Calu3 (cell line): ENCODE results near the gene EXOC6B. TPM values are rescaled to one million over a fixed set of nuclear protein-coding genes. Genes with fewer than 3 reads are reported as not detected.

Experiments
- BruUV-seq: library from RNA; stranded (reverse); fragments of 400-500 nt; replicated peaks from 2 replicates; lab custom pipeline; 2021; lab: Mats Ljungman, UMichigan
- CTCF ChIA-PET: fragments of 300-600 bp; sonication (Branson Sonifier 250); formaldehyde crosslinking; loops from one replicate; lab custom pipeline; 2022; ENCODE audit warnings: antibody characterized with exemption; lab: Charles Lee
- DNase-seq: peaks from one replicate; pipeline ENCODE4 v3.0.0; 2022
- H3K27ac Mint-ChIP-seq: one replicate; pipeline ENCODE4 v1.8.0; 2022; ENCODE audit warnings: mixed read lengths; ENCODE audit not compliant: unreplicated experiment
- H3K27me3 Mint-ChIP-seq: one replicate; pipeline ENCODE4 v1.8.0; 2022; ENCODE audit warnings: mixed read lengths; ENCODE audit not compliant: unreplicated experiment
- H3K36me3 Mint-ChIP-seq: one replicate; pipeline ENCODE4 v1.8.0; 2022; ENCODE audit warnings: mild to moderate bottlenecking, moderate library complexity, mixed read lengths; ENCODE audit not compliant: insufficient read depth, unreplicated experiment
- H3K4me1 Mint-ChIP-seq: one replicate; pipeline ENCODE4 v1.8.0; 2022; ENCODE audit warnings: mild to moderate bottlenecking, low read depth, mixed read lengths; ENCODE audit not compliant: unreplicated experiment
- H3K4me3 Mint-ChIP-seq: one replicate; pipeline ENCODE4 v1.8.0; 2022; ENCODE audit warnings: mild to moderate bottlenecking, low read depth, moderate library complexity, mixed read lengths; ENCODE audit not compliant: unreplicated experiment
- H3K9me3 Mint-ChIP-seq: one replicate; pipeline ENCODE4 v1.8.0; 2022; ENCODE audit warnings: low read depth, mixed read lengths; ENCODE audit not compliant: unreplicated experiment
- CTCF ChIP-seq: fragments of 200-600 bp; IDR thresholded peaks from one replicate; pipeline ENCODE4 v1.8.0; 2022; ENCODE audit warnings: antibody characterized with exemption; ENCODE audit not compliant: unreplicated experiment
- intact Hi-C: fragments of 100-400 bp; cut with micrococcal nuclease; formaldehyde crosslinking; loops from one replicate; pipeline ENCODE4 v1.10.0; 2022; ENCODE audit not compliant: unreplicated experiment
- total RNA-seq: library from RNA; stranded (reverse); gene quantifications from 2 replicates; pipeline ENCODE4 v1.2.3, GENCODE V29; 2022

Gene EXOC6B
- total RNA-seq, 1 experiment from 2014 or later: 26.6 TPM

GRCh38 chr2:72236445-72237067 lies 589.3 kb downstream of the EXOC6B start:
- H3K4me3 Mint-ChIP-seq: no peak overlapping the region
- DNase-seq: no peak
- H3K27me3 Mint-ChIP-seq: no peaks in the 10 kb centered on the region
- TF ChIP-seq CTCF: no peak
- no peak overlapping the region for H3K27ac Mint-ChIP-seq
- CTCF ChIA-PET: no interaction called here
- intact Hi-C loops: no loop called here
- no TSS peak for BruUV-seq
- H3K36me3 Mint-ChIP-seq: no peaks in the 10 kb centered on the region
- no peaks in the 10 kb centered on the region for H3K9me3 Mint-ChIP-seq
- H3K4me1 Mint-ChIP-seq: peaks cover 13% of the 10 kb centered on the region

GRCh38 chr2:72235497-72236415 lies 590.1 kb downstream of the EXOC6B start:
- Mint-ChIP-seq H3K27ac (no peak overlapping the region), H3K27me3 (no peaks in the 10 kb centered on the region), H3K4me3 (no peak overlapping the region), H3K9me3 (no peaks in the 10 kb centered on the region), H3K4me1 (peaks cover 13% of the 10 kb centered on the region), H3K36me3 (no peaks in the 10 kb centered on the region)
- BruUV-seq: no TSS peak
- DNase-seq: no peak
- intact Hi-C loops: no loop called here
- CTCF ChIA-PET: no interaction called here
- TF ChIP-seq CTCF: no peak

- H3K9me3 Mint-ChIP-seq: no peaks in the 10 kb centered on the region
- no peak overlapping the region for H3K4me3 Mint-ChIP-seq
- DNase-seq: no peak
- no peak overlapping the region for H3K27ac Mint-ChIP-seq
- CTCF ChIA-PET: interaction anchor here (0.7 kb wide), 1 partner anchor 285 kb away, joined by 6 read pairs; no protein-coding TSS in a partner anchor
- no TSS peak for BruUV-seq
- no peaks in the 10 kb centered on the region for H3K27me3 Mint-ChIP-seq
- H3K36me3 Mint-ChIP-seq: no peaks in the 10 kb centered on the region
- peaks cover 13% of the 10 kb centered on the region for H3K4me1 Mint-ChIP-seq
- intact Hi-C loops: no loop called here
- no peak for TF ChIP-seq CTCF
These were observed 592.6 kb downstream of the EXOC6B start for GRCh38 chr2:72233211-72233610.

GRCh38 chr2:72222829-72223564 lies 602.8 kb downstream of the EXOC6B start:
- intact Hi-C loops: no loop called here
- H3K27me3 Mint-ChIP-seq: no peaks in the 10 kb centered on the region
- BruUV-seq: no TSS peak
- no peak overlapping the region for H3K4me3 Mint-ChIP-seq
- H3K36me3 Mint-ChIP-seq: no peaks in the 10 kb centered on the region
- TF ChIP-seq CTCF: no peak
- no peaks in the 10 kb centered on the region for H3K4me1 Mint-ChIP-seq
- no peak for DNase-seq
- H3K9me3 Mint-ChIP-seq: peaks cover 3% of the 10 kb centered on the region
- H3K27ac Mint-ChIP-seq: no peak overlapping the region
- CTCF ChIA-PET: no interaction called here
